HepG2 (cell line): ENCODE results near the gene RNPEPL1. TPM values are rescaled to one million over a fixed set of nuclear protein-coding genes. Genes with fewer than 3 reads are reported as not detected.

Experiments used
- DNMT3B ChIP-seq: conservative IDR thresholded peaks from 2 replicates; pipeline ENCODE4 v1.6.1; 2016; ENCODE audit warnings: missing biosample characterization, control low read depth
- KDM5A ChIP-seq: fragments of 200-600 bp; sonication (generic); IDR thresholded peaks from 2 replicates; pipeline ENCODE4 v1.7.0; 2018; ENCODE audit warnings: antibody characterized with exemption, mild to moderate bottlenecking, low read length, borderline replicate concordance
- NR2F6 ChIP-seq, 2 experiments: IDR thresholded peaks; 2 replicates each; pipeline ENCODE4 v1.6.1; 2016; ENCODE audit warnings: antibody characterized with exemption in 1 of 2, mild to moderate bottlenecking in 1 of 2
- RFX5 ChIP-seq: IDR thresholded peaks from 2 replicates; pipeline ENCODE4 v1.6.1; 2011; ENCODE audit warnings: low read depth, low read length, improper control_type of control experiment
- SALL1 ChIP-seq: sonication (generic); formaldehyde crosslinking; IDR thresholded peaks from 2 replicates; pipeline ENCODE4 v1.8.0; 2022; ENCODE audit warnings: mild to moderate bottlenecking, missing genetic modification reagents
- STAG1 ChIP-seq: sonication (generic); formaldehyde crosslinking; IDR thresholded peaks from 2 replicates; pipeline ENCODE4 v1.4.0; 2020; ENCODE audit warnings: missing genetic modification reagents
- XRCC5 ChIP-seq: fragments of 200-400 bp; formaldehyde crosslinking; optimal IDR thresholded peaks from 2 replicates; pipeline ENCODE3; 2017; ENCODE audit warnings: mild to moderate bottlenecking, low read length
- YEATS4 ChIP-seq: sonication (generic); formaldehyde crosslinking; IDR thresholded peaks from 2 replicates; pipeline ENCODE4 v1.4.0; 2020; ENCODE audit warnings: missing genetic modification reagents, borderline replicate concordance
- ZBTB37 ChIP-seq: sonication (generic); formaldehyde crosslinking; IDR thresholded peaks from 2 replicates; pipeline ENCODE4 v1.4.0; 2020; ENCODE audit warnings: mild to moderate bottlenecking, missing genetic modification reagents
- ZBTB38 ChIP-seq: sonication (generic); formaldehyde crosslinking; IDR thresholded peaks from 2 replicates; pipeline ENCODE4 v1.5.1; 2020; ENCODE audit warnings: mild to moderate bottlenecking, missing genetic modification reagents
- ZBTB4 ChIP-seq: sonication (generic); formaldehyde crosslinking; IDR thresholded peaks from 2 replicates; pipeline ENCODE4 v1.4.0; 2020; ENCODE audit warnings: missing genetic modification reagents, mild to moderate bottlenecking, borderline replicate concordance
- ZNF274 ChIP-seq: sonication (generic); formaldehyde crosslinking; IDR thresholded peaks from 2 replicates; pipeline ENCODE4 v1.5.1; 2020; ENCODE audit warnings: mild to moderate bottlenecking, missing genetic modification reagents
- ZNF513 ChIP-seq: sonication (generic); formaldehyde crosslinking; conservative IDR thresholded peaks from 2 replicates; pipeline ENCODE4 v1.5.0; 2020; ENCODE audit warnings: missing genetic modification reagents
- ZNF7 ChIP-seq: IDR thresholded peaks from 2 replicates; pipeline ENCODE4 v1.6.1; 2016; ENCODE audit warnings: missing biosample characterization, missing genetic modification reagents
- ZNF773 ChIP-seq: sonication (generic); formaldehyde crosslinking; IDR thresholded peaks from 2 replicates; pipeline ENCODE4 v1.4.0; 2020; ENCODE audit warnings: missing genetic modification reagents, borderline replicate concordance
- ZNF782 ChIP-seq: sonication (generic); formaldehyde crosslinking; IDR thresholded peaks from 2 replicates; pipeline ENCODE4 v1.4.0; 2020; ENCODE audit warnings: missing genetic modification reagents, mild to moderate bottlenecking, borderline replicate concordance
- polyA plus RNA-seq, 8 experiments: library from polyadenylated mRNA; depleted of rRNA in 3 of 8; stranded (reverse) in 7 of 8; unstranded in 1 of 8; fragments of >200 nt; fragmentation: Illumina TruSeq in 4 of 8; extraction: Trizol in 4 of 8; gene quantifications; 2 replicates each; pipeline versions ENCODE4 v1.2.1 to v1.2.3, GENCODE V29; 2011 to 2016; ENCODE audit warnings: low read depth in 4 of 8, missing spikeins in 1 of 8, mixed read lengths in 1 of 8; ENCODE audit not compliant: insufficient read depth in 1 of 8
- total RNA-seq, 5 experiments: library from RNA; depleted of rRNA; stranded (reverse); fragments of >200 nt; fragmentation: Illumina TruSeq; extraction: Trizol; gene quantifications; 2 replicates each; pipeline ENCODE4 v1.2.3, GENCODE V29; 2016; ENCODE audit warnings: low read depth in 1 of 5
- TF ChIP-seq, protein P1 (sequence below): sonication (generic); formaldehyde crosslinking; IDR thresholded peaks from 2 replicates; pipeline ENCODE4 v1.4.0; 2020; ENCODE audit warnings: missing genetic modification reagents, borderline replicate concordance
- TF ChIP-seq, protein P2 (sequence below): sonication (generic); formaldehyde crosslinking; IDR thresholded peaks from 2 replicates; pipeline ENCODE4 v1.5.0; 2020; ENCODE audit warnings: mild to moderate bottlenecking, missing genetic modification reagents, moderate library complexity

RNPEPL1 gene
- total and polyA plus RNA-seq, 2 of the 13 experiments (the other 11 are each of a cell fraction or from before 2014, with no cell fraction given), result 13.0 to 18.0 TPM

DNA sequence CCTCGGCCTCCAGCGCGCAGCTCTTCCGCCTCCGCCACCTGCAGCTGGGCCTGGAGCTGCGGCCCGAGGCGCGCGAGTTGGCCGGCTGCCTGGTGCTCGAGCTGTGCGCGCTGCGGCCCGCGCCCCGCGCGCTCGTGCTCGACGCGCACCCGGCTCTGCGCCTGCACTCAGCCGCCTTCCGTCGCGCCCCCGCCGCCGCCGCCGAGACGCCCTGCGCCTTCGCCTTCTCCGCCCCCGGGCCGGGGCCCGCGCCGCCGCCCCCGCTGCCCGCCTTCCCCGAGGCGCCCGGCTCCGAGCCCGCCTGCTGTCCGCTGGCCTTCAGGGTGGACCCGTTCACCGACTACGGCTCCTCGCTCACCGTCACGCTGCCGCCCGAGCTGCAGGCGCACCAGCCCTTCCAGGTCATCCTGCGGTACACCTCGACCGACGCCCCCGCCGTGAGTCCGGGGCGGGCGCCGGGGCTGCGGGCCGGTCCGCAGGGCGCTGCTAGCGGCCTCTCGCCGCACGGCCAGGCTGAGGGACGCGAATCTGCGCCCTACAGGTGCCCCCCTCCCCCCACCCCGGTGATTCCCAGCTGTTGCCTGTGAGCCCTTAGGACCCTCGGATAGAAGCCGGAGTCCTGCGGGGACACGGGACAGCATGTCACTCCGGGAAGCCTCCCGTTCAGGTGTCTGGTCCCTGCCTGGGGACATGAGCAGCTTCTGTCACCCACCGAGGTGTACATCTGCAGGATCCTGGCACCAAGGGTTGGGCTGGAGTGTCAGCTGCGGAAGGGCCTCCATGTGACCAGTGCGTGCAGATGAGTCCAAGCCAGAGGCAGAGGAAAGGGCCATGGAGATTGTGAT lies 616 bp downstream of the RNPEPL1 start (continued):
- TF ChIP-seq SALL1 (peak; percentile 45; the same call in 1 of the 2 replicates), ZBTB37 (no peak), XRCC5 (no peak), ZNF782 (CRISPR knock-in tag) (0 out of 2 replicates have a peak, but pooled peaks have one; percentile 45), NR2F6 (IDR thresholded peaks at IDR 0.05) (no peak), NR2F6 (CRISPR knock-in tag; IDR thresholded peaks at IDR 0.05) (no peak), KDM5A (no peak), ZNF7 (CRISPR knock-in tag) (no peak), RFX5 (no peak), ZBTB38 (CRISPR knock-in tag) (no peak), ZNF274 (CRISPR knock-in tag) (peak; percentile 86; the same call in 1 of the 2 replicates), STAG1 (CRISPR knock-in tag) (no peak), ZNF513 (CRISPR knock-in tag) (no peak), YEATS4 (no peak), ZNF773 (CRISPR knock-in tag) (0 out of 2 replicates have a peak, but pooled peaks have one; percentile 20), DNMT3B (CRISPR knock-in tag) (no peak), ZBTB4 (CRISPR knock-in tag) (no peak)
- TF ChIP-seq, protein P1, sequence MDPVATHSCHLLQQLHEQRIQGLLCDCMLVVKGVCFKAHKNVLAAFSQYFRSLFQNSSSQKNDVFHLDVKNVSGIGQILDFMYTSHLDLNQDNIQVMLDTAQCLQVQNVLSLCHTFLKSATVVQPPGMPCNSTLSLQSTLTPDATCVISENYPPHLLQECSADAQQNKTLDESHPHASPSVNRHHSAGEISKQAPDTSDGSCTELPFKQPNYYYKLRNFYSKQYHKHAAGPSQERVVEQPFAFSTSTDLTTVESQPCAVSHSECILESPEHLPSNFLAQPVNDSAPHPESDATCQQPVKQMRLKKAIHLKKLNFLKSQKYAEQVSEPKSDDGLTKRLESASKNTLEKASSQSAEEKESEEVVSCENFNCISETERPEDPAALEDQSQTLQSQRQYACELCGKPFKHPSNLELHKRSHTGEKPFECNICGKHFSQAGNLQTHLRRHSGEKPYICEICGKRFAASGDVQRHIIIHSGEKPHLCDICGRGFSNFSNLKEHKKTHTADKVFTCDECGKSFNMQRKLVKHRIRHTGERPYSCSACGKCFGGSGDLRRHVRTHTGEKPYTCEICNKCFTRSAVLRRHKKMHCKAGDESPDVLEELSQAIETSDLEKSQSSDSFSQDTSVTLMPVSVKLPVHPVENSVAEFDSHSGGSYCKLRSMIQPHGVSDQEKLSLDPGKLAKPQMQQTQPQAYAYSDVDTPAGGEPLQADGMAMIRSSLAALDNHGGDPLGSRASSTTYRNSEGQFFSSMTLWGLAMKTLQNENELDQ, result no peak
- TF ChIP-seq, protein P2, sequence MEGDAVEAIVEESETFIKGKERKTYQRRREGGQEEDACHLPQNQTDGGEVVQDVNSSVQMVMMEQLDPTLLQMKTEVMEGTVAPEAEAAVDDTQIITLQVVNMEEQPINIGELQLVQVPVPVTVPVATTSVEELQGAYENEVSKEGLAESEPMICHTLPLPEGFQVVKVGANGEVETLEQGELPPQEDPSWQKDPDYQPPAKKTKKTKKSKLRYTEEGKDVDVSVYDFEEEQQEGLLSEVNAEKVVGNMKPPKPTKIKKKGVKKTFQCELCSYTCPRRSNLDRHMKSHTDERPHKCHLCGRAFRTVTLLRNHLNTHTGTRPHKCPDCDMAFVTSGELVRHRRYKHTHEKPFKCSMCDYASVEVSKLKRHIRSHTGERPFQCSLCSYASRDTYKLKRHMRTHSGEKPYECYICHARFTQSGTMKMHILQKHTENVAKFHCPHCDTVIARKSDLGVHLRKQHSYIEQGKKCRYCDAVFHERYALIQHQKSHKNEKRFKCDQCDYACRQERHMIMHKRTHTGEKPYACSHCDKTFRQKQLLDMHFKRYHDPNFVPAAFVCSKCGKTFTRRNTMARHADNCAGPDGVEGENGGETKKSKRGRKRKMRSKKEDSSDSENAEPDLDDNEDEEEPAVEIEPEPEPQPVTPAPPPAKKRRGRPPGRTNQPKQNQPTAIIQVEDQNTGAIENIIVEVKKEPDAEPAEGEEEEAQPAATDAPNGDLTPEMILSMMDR, result no peak; the same call in 1 of the 2 replicates
